ENCODE measurements around the gene ADD1. TPM values are rescaled to one million over a fixed set of nuclear protein-coding genes. Genes with fewer than 3 reads are reported as not detected.
A peak's percentile ranks its signal among the peaks of the same experiment; 100 is the strongest.

Gene ADD1
- total and polyA plus RNA-seq, 7 experiments from 2014 or later, result 152 to 300 (median 260) TPM

- no peak for DNase-seq
- Histone ChIP-seq H3K9me3 (ENCODE audit: control insufficient read depth in 2 of 3, low read length in 3 of 3) (no peaks in the 10 kb centered on the region), H3K27ac (ENCODE audit: low read depth, low read length) (no peak overlapping the region), H3K36me3 (ENCODE audit: control insufficient read depth in 2 of 3, insufficient read depth in 3 of 3, low read length in 3 of 3) (peaks cover 35 to 97% (median 42%) of the 10 kb centered on the region in 3 experiments), H3K4me1 (ENCODE audit: control insufficient read depth in 2 of 2, insufficient read depth in 2 of 2, low read length in 2 of 2) (no peaks in the 10 kb centered on the region), H3K27me3 (ENCODE audit: control insufficient read depth in 2 of 2, insufficient read depth in 2 of 2, low read length in 2 of 2) (no peaks in the 10 kb centered on the region), H3K4me3 (ENCODE audit: low read length) (no peak overlapping the region)
- peak overlapping the region in 2 of 9 donors; percentile 4 to 38 for H3K27ac Mint-ChIP-seq
- POLR2A ChIA-PET, result interaction anchor here (0.6 to 1.0 kb wide), 3 partner anchors 12 to 1963 kb away, joined by 3 to 4 read pairs (median 3); no protein-coding TSS in a partner anchor
- ATAC-seq, result peak; percentile 45
- peaks cover 17 to 56% (median 31%) of the 10 kb centered on the region in 5 donors for H3K36me3 Mint-ChIP-seq
- CTCF ChIA-PET, result interaction anchor here (0.6 kb wide), 1 partner anchor 530 kb away, joined by 5 read pairs; the partner anchor contains the start of gene CFAP99
- intact Hi-C loops (cut with micrococcal nuclease), result no loop called here
- no peak overlapping the region for H3K4me3 Mint-ChIP-seq
- no peaks in the 10 kb centered on the region for H3K27me3 Mint-ChIP-seq
- H3K4me1 Mint-ChIP-seq, result peaks cover under 1 to 17% (median 5%) of the 10 kb centered on the region in 7 donors
- H3K9me3 Mint-ChIP-seq, result no peaks in the 10 kb centered on the region
Measured at GRCh38 chr4:2948895-2949781, 105.5 kb downstream of the ADD1 start.

GRCh38 chr4:2949782-2950125, 106.1 kb downstream of the ADD1 start:
- Mint-ChIP-seq H3K36me3 (peaks cover 17 to 58% (median 34%) of the 10 kb centered on the region in 5 donors), H3K9me3 (no peaks in the 10 kb centered on the region), H3K27ac (peak overlapping the region in 1 of 9 donors; percentile 20), H3K4me1 (peaks cover 3 to 23% (median 7%) of the 10 kb centered on the region in 7 donors), H3K4me3 (no peak overlapping the region), H3K27me3 (no peaks in the 10 kb centered on the region)
- no peak overlapping the region for H3K4me3 ChIP-seq (ENCODE audit: low read length)
- H3K36me3 ChIP-seq (ENCODE audit: control insufficient read depth in 2 of 3, insufficient read depth in 3 of 3, low read length in 3 of 3), result peaks cover 34 to 97% (median 40%) of the 10 kb centered on the region in 3 experiments
- ChIA-PET POLR2A (interaction anchor here (0.6 to 0.8 kb wide), 2 partner anchors 12 to 1964 kb away, joined by 3 to 4 read pairs; no protein-coding TSS in a partner anchor), CTCF (interaction anchor here (0.6 kb wide), 1 partner anchor 531 kb away, joined by 5 read pairs; the partner anchor contains the start of gene CFAP99)
- DNase-seq (no peak), ATAC-seq (no peak)
- no peak overlapping the region for H3K27ac ChIP-seq (ENCODE audit: low read depth, low read length)
- no peaks in the 10 kb centered on the region for H3K27me3 ChIP-seq (ENCODE audit: control insufficient read depth in 2 of 2, insufficient read depth in 2 of 2, low read length in 2 of 2)
- H3K9me3 ChIP-seq (ENCODE audit: control insufficient read depth in 2 of 3, low read length in 3 of 3), result no peaks in the 10 kb centered on the region
- intact Hi-C loops (cut with micrococcal nuclease), result no loop called here
- peaks cover 0 to 4% of the 10 kb centered on the region in 2 donors for H3K4me1 ChIP-seq (ENCODE audit: control insufficient read depth in 2 of 2, insufficient read depth in 2 of 2, low read length in 2 of 2)

GRCh38 chr4:2950221-2950989, 106.8 kb downstream of the ADD1 start:
- Mint-ChIP-seq H3K36me3 (peaks cover 17 to 59% (median 31%) of the 10 kb centered on the region in 5 donors), H3K4me1 (peaks cover 2 to 26% (median 9%) of the 10 kb centered on the region in 7 donors)
- POLR2A ChIA-PET, result interaction anchor here (0.8 kb wide), 1 partner anchor 11 kb away, joined by 3 read pairs; no protein-coding TSS in a partner anchor

GRCh38 chr4:2953496-2953895, 109.9 kb downstream of the ADD1 start:
- CTCF ChIA-PET, result interaction anchor here (1.2 kb wide), 1 partner anchor 17 kb away, joined by 6 read pairs; no protein-coding TSS in a partner anchor
- Mint-ChIP-seq H3K27me3 (no peaks in the 10 kb centered on the region), H3K36me3 (peaks cover 8 to 60% (median 22%) of the 10 kb centered on the region in 5 donors), H3K27ac (peak overlapping the region in 6 of 9 donors; percentile 7 to 95 (median 76)), H3K4me1 (peaks cover 6 to 46% (median 25%) of the 10 kb centered on the region in 7 donors), H3K9me3 (no peaks in the 10 kb centered on the region), H3K4me3 (no peak overlapping the region)
- Histone ChIP-seq H3K4me3 (ENCODE audit: low read length) (no peak overlapping the region), H3K4me1 (ENCODE audit: control insufficient read depth in 2 of 2, insufficient read depth in 2 of 2, low read length in 2 of 2) (peaks cover 4% of the 10 kb centered on the region in 2 donors), H3K27ac (ENCODE audit: low read depth, low read length) (peak overlapping the region; percentile 23), H3K36me3 (ENCODE audit: control insufficient read depth in 2 of 3, insufficient read depth in 3 of 3, low read length in 3 of 3) (peaks cover 26 to 94% (median 37%) of the 10 kb centered on the region in 3 experiments), H3K27me3 (ENCODE audit: control insufficient read depth in 2 of 2, insufficient read depth in 2 of 2, low read length in 2 of 2) (no peaks in the 10 kb centered on the region), H3K9me3 (ENCODE audit: control insufficient read depth in 2 of 3, low read length in 3 of 3) (no peaks in the 10 kb centered on the region)
- ATAC-seq (no peak), DNase-seq (no peak)
- intact Hi-C loops (cut with micrococcal nuclease), result no loop called here
- POLR2A ChIA-PET, result interaction anchor here (0.6 to 0.9 kb wide), 2 partner anchors 84 to 190 kb away, joined by 3 read pairs; no protein-coding TSS in a partner anchor

More at GRCh38 chr4:2950221-2950989, 106.8 kb downstream of the ADD1 start:
- Histone ChIP-seq H3K27ac (ENCODE audit: low read depth, low read length) (no peak overlapping the region), H3K4me1 (ENCODE audit: control insufficient read depth in 2 of 2, insufficient read depth in 2 of 2, low read length in 2 of 2) (peaks cover 0 to 4% of the 10 kb centered on the region in 2 donors), H3K4me3 (ENCODE audit: low read length) (no peak overlapping the region), H3K9me3 (ENCODE audit: control insufficient read depth in 2 of 3, low read length in 3 of 3) (no peaks in the 10 kb centered on the region), H3K27me3 (ENCODE audit: control insufficient read depth in 2 of 2, insufficient read depth in 2 of 2, low read length in 2 of 2) (no peaks in the 10 kb centered on the region), H3K36me3 (ENCODE audit: control insufficient read depth in 2 of 3, insufficient read depth in 3 of 3, low read length in 3 of 3) (peaks cover 27 to 92% (median 38%) of the 10 kb centered on the region in 3 experiments)
- Mint-ChIP-seq H3K9me3 (no peaks in the 10 kb centered on the region), H3K27me3 (no peaks in the 10 kb centered on the region), H3K4me3 (no peak overlapping the region), H3K27ac (peak overlapping the region in 1 of 9 donors; percentile 20)
- ATAC-seq (no peak), DNase-seq (no peak)
- intact Hi-C loops (cut with micrococcal nuclease), result no loop called here
- CTCF ChIA-PET, result no interaction called here

GRCh38 chr4:2954358-2955185, 110.9 kb downstream of the ADD1 start:
- H3K27ac ChIP-seq (ENCODE audit: low read depth, low read length), result peak overlapping the region; percentile 6
- peaks cover 8 to 59% (median 22%) of the 10 kb centered on the region in 5 donors for H3K36me3 Mint-ChIP-seq
- no peaks in the 10 kb centered on the region for H3K27me3 ChIP-seq (ENCODE audit: control insufficient read depth in 2 of 2, insufficient read depth in 2 of 2, low read length in 2 of 2)
- H3K27me3 Mint-ChIP-seq, result no peaks in the 10 kb centered on the region
- peak; percentile 76 for ATAC-seq
- POLR2A ChIA-PET, result interaction anchor here (0.9 to 1.5 kb wide), 3 partner anchors 9 to 191 kb away, joined by 3 to 6 read pairs (median 3); partner anchors contain the start of genes GRK4 and NOP14
- no peak overlapping the region for H3K4me3 ChIP-seq (ENCODE audit: low read length)
- H3K36me3 ChIP-seq (ENCODE audit: control insufficient read depth in 2 of 3, insufficient read depth in 3 of 3, low read length in 3 of 3), result peaks cover 18 to 88% (median 32%) of the 10 kb centered on the region in 3 experiments
- no peaks in the 10 kb centered on the region for H3K9me3 ChIP-seq (ENCODE audit: control insufficient read depth in 2 of 3, low read length in 3 of 3)
- peak in 2 of 9 donors; percentile 47 to 82 for DNase-seq
- peak overlapping the region; percentile 64 to 95 (median 88) for H3K27ac Mint-ChIP-seq
- peaks cover 4% of the 10 kb centered on the region in 2 donors for H3K4me1 ChIP-seq (ENCODE audit: control insufficient read depth in 2 of 2, insufficient read depth in 2 of 2, low read length in 2 of 2)
- peak overlapping the region in 5 of 10 donors; percentile 19 to 73 (median 31) for H3K4me3 Mint-ChIP-seq
- H3K4me1 Mint-ChIP-seq, result peaks cover 7 to 54% (median 35%) of the 10 kb centered on the region in 7 donors
- CTCF ChIA-PET, result interaction anchor here (0.7 to 1.3 kb wide), 4 partner anchors 18 to 350 kb away, joined by 3 to 6 read pairs (median 3); no protein-coding TSS in a partner anchor
- intact Hi-C loops (cut with micrococcal nuclease), result loop anchor here (1.0 to 2.0 kb wide), 5 partner anchors 8 to 198 kb away; partner anchors contain the start of genes GRK4 (in 1 of the 2), NOP14 (in 1 of the 2) and TNIP2 (in 1 of the 2)
- H3K9me3 Mint-ChIP-seq, result no peaks in the 10 kb centered on the region
